ENCODE measurements around the gene ATF4.

ATF4 gene

GRCh38 chr22:39520226-39521105 is at the start of gene ATF4:
ATF4 (plus strand) TSS chr22:39520562; CDS start chr22:39521446, 884 bp downstream.
- peak; percentile 28 for TF ChIP-seq TCF12 (IDR thresholded peaks at IDR 0.05; ENCODE audit: low read depth)
- TF ChIP-seq FOXM1 (IDR thresholded peaks at IDR 0.05; ENCODE audit: borderline replicate concordance, low read depth), result no peak
- peak; percentile 96 for TF ChIP-seq TAF1 (IDR thresholded peaks at IDR 0.05; ENCODE audit: low read depth)
- 0 out of 2 replicates have a peak, but pooled peaks have one; percentile 15 for TF ChIP-seq EP300 (IDR thresholded peaks at IDR 0.05; ENCODE audit: borderline replicate concordance)
- TF ChIP-seq YY1 (IDR thresholded peaks at IDR 0.05; ENCODE audit: low read depth), result peak; percentile 96
- no peak for TF ChIP-seq RAD21 (IDR thresholded peaks at IDR 0.05; ENCODE audit: low read depth)
- TF ChIP-seq MAX (IDR thresholded peaks at IDR 0.05), result peak; percentile 77
- TF ChIP-seq CREB1 (IDR thresholded peaks at IDR 0.05; ENCODE audit: low read depth), result peak; percentile 68; the same call in 1 of the 2 replicates
- TF ChIP-seq REST (IDR thresholded peaks at IDR 0.05; ENCODE audit: low read depth), result no peak
- TF ChIP-seq NFIC (IDR thresholded peaks at IDR 0.05), result no peak
- peak; percentile 94 for TF ChIP-seq ZBTB7A (IDR thresholded peaks at IDR 0.05; ENCODE audit: low read depth)
- TF ChIP-seq CEBPB (IDR thresholded peaks at IDR 0.05), result no peak
- TF ChIP-seq EGR1 (IDR thresholded peaks at IDR 0.05), result peak; percentile 24; the same call in 1 of the 2 replicates
- no peak for TF ChIP-seq TEAD4 (IDR thresholded peaks at IDR 0.05)
- TF ChIP-seq USF1 (IDR thresholded peaks at IDR 0.05), result peak; percentile 99

GRCh38 chr22:39471381-39472141 is 48.8 kb upstream of the ATF4 start:
- TF ChIP-seq YY1 (IDR thresholded peaks at IDR 0.05; ENCODE audit: low read depth) (no peak), ZBTB7A (IDR thresholded peaks at IDR 0.05; ENCODE audit: low read depth) (0 out of 2 replicates have a peak, but pooled peaks have one; percentile 50)

- TF ChIP-seq ZBTB7A (IDR thresholded peaks at IDR 0.05; ENCODE audit: low read depth) (no peak), REST (IDR thresholded peaks at IDR 0.05; ENCODE audit: low read depth) (no peak), TCF12 (IDR thresholded peaks at IDR 0.05; ENCODE audit: low read depth) (no peak), FOXM1 (IDR thresholded peaks at IDR 0.05; ENCODE audit: borderline replicate concordance, low read depth) (no peak), USF1 (IDR thresholded peaks at IDR 0.05) (no peak)
These were observed 47.5 kb upstream of the ATF4 start for GRCh38 chr22:39472570-39473556.

- TF ChIP-seq REST (IDR thresholded peaks at IDR 0.05; ENCODE audit: low read depth) (no peak), MAX (IDR thresholded peaks at IDR 0.05) (no peak), USF1 (IDR thresholded peaks at IDR 0.05) (no peak), TCF12 (IDR thresholded peaks at IDR 0.05; ENCODE audit: low read depth) (no peak), CEBPB (IDR thresholded peaks at IDR 0.05) (no peak), NFIC (IDR thresholded peaks at IDR 0.05) (no peak), ZBTB7A (IDR thresholded peaks at IDR 0.05; ENCODE audit: low read depth) (no peak)
These were observed 46.5 kb upstream of the ATF4 start for GRCh38 chr22:39473851-39474250.
